Pancreas (tissue), 10 donors: ENCODE data around the gene ZNF239. TPM values are rescaled to one million over a fixed set of nuclear protein-coding genes. Genes with fewer than 3 reads are reported as not detected.
"Not testable (repeated sequence)": the region's sequence is repeated elsewhere in the genome, so short reads cannot be mapped to it uniquely, and the experiment has no call there.

Experiments used
- ATAC-seq, 4 donors: fragments of 200-7000 bp; cut with Tn5 transposase; one replicate each; pipeline versions ENCODE4 v1.8.0 to v1.9.1; 2020; ENCODE audit warnings: mild to moderate bottlenecking in 4 of 4, moderate library complexity in 4 of 4
- DNase-seq, 6 donors: peaks; one replicate each; pipeline ENCODE4 v3.0.0-alpha.2; 2020
- FAIRE-seq: peaks from 2 replicates; lab custom pipeline; 2012; peaks lifted over from hg19 to GRCh38; lab: Jason Lieb, UNC
- H3K27ac ChIP-seq, 4 donors: fragments of 200-600 bp; sonication (generic); 1 replicate in 3 of 4; 2 replicates in 1 of 4; pipeline versions ENCODE4 v1.5.0 to v1.8.0; 2020
- H3K27me3 ChIP-seq, 4 donors: fragments of 200-600 bp; one replicate each; pipeline ENCODE4 v1.8.0; 2021
- H3K36me3 ChIP-seq, 3 donors: fragments of 200-600 bp; sonication (generic) in 1 of 3; one replicate each; pipeline versions ENCODE4 v1.5.0 to v1.8.0; 2020 to 2021
- H3K4me1 ChIP-seq, 3 donors: fragments of 200-600 bp; one replicate each; pipeline ENCODE4 v1.8.0; 2021
- H3K4me3 ChIP-seq, 4 donors: fragments of 200-600 bp; sonication (generic) in 2 of 4; one replicate each; pipeline versions ENCODE4 v1.5.0 to v1.8.0; 2020 to 2021
- H3K9me3 ChIP-seq, 4 donors: fragments of 200-600 bp; one replicate each; pipeline ENCODE4 v1.8.0; 2021
- CTCF ChIP-seq, 4 donors: fragments of 200-600 bp; sonication (generic) in 3 of 4; IDR thresholded peaks; one replicate each; pipeline versions ENCODE4 v1.5.0 to v1.8.0; 2021; ENCODE audit warnings: antibody characterized with exemption in 4 of 4
- WGBS, 2 donors: extraction: QIAGEN DNeasy Blood & Tissue Kit; methylation state at CpG; one replicate each; pipeline ENCODE4 v1.1.7; 2013; 5-methylcytosine and 5-hydroxymethylcytosine counted together
- intact Hi-C, 3 donors: fragments of 100-400 bp; cut with DNase I; formaldehyde crosslinking; loops; one replicate each; pipeline versions ENCODE4 v1.11.1 to v1.14.2; 2022
- polyA plus RNA-seq, 2 donors: library from polyadenylated mRNA; stranded (reverse); fragments of 200-250 nt; gene quantifications; one replicate each; pipeline ENCODE4 v1.2.3, GENCODE V29; 2013
- total RNA-seq, 6 donors: library from RNA; stranded (reverse); fragmentation: NEBNext Ultra II Directional in 4 of 6; extraction: Animal tissue kit (Norgen Biotek cat#: 25700) in 4 of 6; gene quantifications; one replicate each; pipeline versions ENCODE4 v1.2.1 to v1.2.4, GENCODE V29; 2021 to 2023
- donor health status: healthy with polysubstance abuse.
- donor health status: DM: no; HTN: no; CAD: no; lungs with moderate emphysema.
- donor health status: DM: no; HTN: no; CAD: no.
- donor health status: control.
- donor health status: control.
- donor health status: Bipolar disorder and iron deficiency.
- donor health status: DM: yes; HTN: yes; CAD: no.
- donor health status: DM: no; HTN: no; CAD: no.
- donor health status: DM: no; HTN: no; CAD: no.
- donor health status: DM: yes; HTN: yes; CAD: no.

Gene ZNF239
- total and polyA plus RNA-seq, 8 donors: 1.2 to 5.1 (median 3.1) TPM

- ATAC-seq (peak in 3 of 4 donors; percentile 18 to 31 (median 24)), FAIRE-seq (no peak), DNase-seq (no peak)
- Histone ChIP-seq H3K27ac (no peak overlapping the region), H3K4me1 (no peaks in the 10 kb centered on the region), H3K4me3 (no peak overlapping the region), H3K9me3 (no peaks in the 10 kb centered on the region), H3K27me3 (no peaks in the 10 kb centered on the region), H3K36me3 (no peaks in the 10 kb centered on the region)
- WGBS, 2 donors: 84 to 85% methylated on average over 7 of the region's 7 CpGs
- no peak for TF ChIP-seq CTCF (IDR thresholded peaks at IDR 0.05)
- intact Hi-C loops: no loop called here
Observed at GRCh38 chr10:43595739-43596298, 21.4 kb upstream of the ZNF239 start.

DNA sequence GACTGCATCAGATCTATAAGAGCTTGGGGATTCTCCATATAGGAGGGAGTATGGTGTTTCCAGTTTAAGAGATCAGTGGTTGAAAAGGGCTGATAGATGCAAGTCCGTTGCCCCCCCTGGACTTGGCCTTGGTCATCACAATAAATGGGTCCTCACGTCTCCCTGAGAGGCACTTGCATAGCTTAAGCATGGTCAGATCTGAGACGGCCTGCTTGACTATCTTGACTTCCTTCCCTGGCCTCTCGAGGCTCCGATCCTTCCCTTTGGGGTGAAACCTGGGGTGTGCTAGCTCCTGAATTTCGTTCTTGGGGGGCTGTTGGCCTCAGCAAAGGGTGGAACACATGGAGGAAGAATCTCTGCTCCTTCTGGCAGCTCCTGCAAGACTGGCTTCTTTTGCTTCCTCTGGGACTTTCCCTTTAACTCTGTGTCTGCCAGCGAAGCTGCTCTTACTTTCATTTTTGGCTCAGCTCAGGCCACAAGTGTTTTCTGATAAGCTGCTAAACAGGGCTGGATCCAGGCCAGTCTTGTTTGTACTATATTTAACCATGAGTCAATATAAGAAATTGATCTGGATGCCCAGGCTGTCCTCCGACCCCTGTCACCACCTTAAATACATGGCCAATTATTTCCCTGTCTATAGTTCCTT lies 20.7 kb upstream of the ZNF239 start:
- peak; percentile 43 to 82 (median 74) for ATAC-seq
- peak in 1 of 6 donors; percentile 13 for DNase-seq
- FAIRE-seq: no peak
- no peaks in the 10 kb centered on the region for H3K36me3 ChIP-seq
- intact Hi-C loops: no loop called here
- H3K4me3 ChIP-seq: peak overlapping the region in 2 of 4 donors; percentile 11
- H3K4me1 ChIP-seq: no peaks in the 10 kb centered on the region
- H3K27me3 ChIP-seq: no peaks in the 10 kb centered on the region
- WGBS, 2 donors: 21 to 25% methylated on average over 8 of the region's 8 CpGs
- no peak for TF ChIP-seq CTCF (IDR thresholded peaks at IDR 0.05)
- no peaks in the 10 kb centered on the region for H3K9me3 ChIP-seq
- no peak overlapping the region for H3K27ac ChIP-seq

GRCh38 chr10:43591303-43591904 lies 17.0 kb upstream of the ZNF239 start:
- Histone ChIP-seq H3K27ac (no peak overlapping the region), H3K4me1 (no peaks in the 10 kb centered on the region), H3K4me3 (no peak overlapping the region), H3K36me3 (no peaks in the 10 kb centered on the region), H3K27me3 (no peaks in the 10 kb centered on the region), H3K9me3 (no peaks in the 10 kb centered on the region)
- ATAC-seq (no peak), DNase-seq (no peak), FAIRE-seq (no peak)
- no peak for TF ChIP-seq CTCF (IDR thresholded peaks at IDR 0.05)
- intact Hi-C loops: no loop called here
- 75 to 77% methylated on average over 5 of the region's 5 CpGs for WGBS, 2 donors

DNA sequence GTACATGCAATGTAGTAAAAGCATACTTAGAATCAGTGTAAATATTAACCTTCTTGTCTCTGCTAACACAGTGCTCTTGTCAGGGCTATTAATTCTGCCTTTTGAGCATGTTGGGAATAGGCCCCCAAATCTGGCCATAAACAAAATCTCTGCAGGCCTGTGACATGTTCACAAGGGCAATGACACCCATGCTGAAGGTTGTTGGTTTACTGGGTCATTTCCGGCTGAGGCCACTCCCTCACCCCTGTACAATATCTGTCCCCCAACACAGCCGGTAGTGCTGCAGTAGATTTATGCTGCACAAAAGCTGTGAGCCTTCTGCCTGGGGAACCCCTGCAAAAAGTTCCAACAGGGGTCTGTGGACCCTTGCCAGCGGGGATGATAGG lies 12.3 kb upstream of the ZNF239 start:
- FAIRE-seq, H3K27ac ChIP-seq: not testable (repeated sequence)

DNA sequence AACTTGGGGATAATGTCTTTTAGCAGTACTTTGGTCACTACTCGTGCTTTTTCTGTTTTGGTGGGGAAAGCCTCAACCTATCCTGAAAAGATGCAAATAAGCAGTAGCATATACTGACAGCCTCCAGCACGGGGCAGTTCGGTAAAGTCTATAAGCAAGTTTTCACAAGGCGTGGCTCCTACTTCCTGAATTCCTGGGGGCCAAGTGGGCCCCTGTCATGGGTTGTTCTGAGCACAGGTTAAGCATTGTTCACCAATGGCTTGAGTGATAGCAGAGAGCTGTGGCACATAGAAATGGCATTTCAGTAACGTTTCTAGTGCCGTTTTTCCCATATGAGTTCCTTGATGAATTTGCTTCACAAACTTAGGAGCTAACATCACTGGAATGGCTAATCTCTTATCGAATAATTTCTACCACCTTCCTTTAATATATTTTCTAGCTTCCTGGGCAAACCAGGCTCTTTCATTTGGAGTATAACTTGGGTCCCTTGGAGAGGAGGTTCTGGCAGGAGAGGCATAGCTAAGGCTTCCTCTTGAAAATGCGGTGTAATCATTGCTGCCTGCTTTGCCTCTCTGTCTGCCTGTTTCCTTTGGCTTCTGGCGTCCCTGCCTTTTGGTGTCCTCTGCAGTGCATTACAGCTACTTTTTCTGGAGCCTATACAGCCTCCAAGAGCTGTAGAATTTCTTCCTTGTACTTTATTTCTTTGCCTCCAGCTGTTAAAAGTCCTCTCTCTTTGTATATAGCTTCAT lies 11.7 kb upstream of the ZNF239 start:
- WGBS, 2 donors: 56 to 62% methylated on average over 9 of the region's 9 CpGs
- H3K27ac ChIP-seq: no peak overlapping the region
- H3K9me3 ChIP-seq: no peaks in the 10 kb centered on the region
- intact Hi-C loops: no loop called here
- no peaks in the 10 kb centered on the region for H3K27me3 ChIP-seq
- TF ChIP-seq CTCF (IDR thresholded peaks at IDR 0.05): no peak
- no peaks in the 10 kb centered on the region for H3K4me1 ChIP-seq
- H3K4me3 ChIP-seq: no peak overlapping the region
- H3K36me3 ChIP-seq: no peaks in the 10 kb centered on the region
- FAIRE-seq: no peak
- no peak for DNase-seq
- ATAC-seq: no peak

More for the DNA sequence above, 12.3 kb upstream of the ZNF239 start:
- H3K4me3 ChIP-seq, H3K36me3 ChIP-seq, H3K27me3 ChIP-seq, ATAC-seq, H3K9me3 ChIP-seq, H3K4me1 ChIP-seq, DNase-seq, intact Hi-C loops: not testable (repeated sequence)
- WGBS, 2 donors: 67 to 74% methylated on average over 3 of the region's 3 CpGs
